GM10266 (cell line): ENCODE results near the gene GALNTL6.
"Not testable (repeated sequence)": the region's sequence is repeated elsewhere in the genome, so short reads cannot be mapped to it uniquely, and the experiment has no call there.

Experiments used
- DNase-seq: peaks from one replicate; pipeline ENCODE4 v3.0.0; 2012; ENCODE audit errors: extremely low spot score
- TF ChIP-seq, protein P1 (sequence below): IDR thresholded peaks from 2 replicates; pipeline ENCODE4 v1.5.1; 2012; ENCODE audit warnings: mild to moderate bottlenecking, low read depth; ENCODE audit not compliant: control insufficient read depth, insufficient read depth; ENCODE audit errors: missing control alignments

GALNTL6 gene

DNA sequence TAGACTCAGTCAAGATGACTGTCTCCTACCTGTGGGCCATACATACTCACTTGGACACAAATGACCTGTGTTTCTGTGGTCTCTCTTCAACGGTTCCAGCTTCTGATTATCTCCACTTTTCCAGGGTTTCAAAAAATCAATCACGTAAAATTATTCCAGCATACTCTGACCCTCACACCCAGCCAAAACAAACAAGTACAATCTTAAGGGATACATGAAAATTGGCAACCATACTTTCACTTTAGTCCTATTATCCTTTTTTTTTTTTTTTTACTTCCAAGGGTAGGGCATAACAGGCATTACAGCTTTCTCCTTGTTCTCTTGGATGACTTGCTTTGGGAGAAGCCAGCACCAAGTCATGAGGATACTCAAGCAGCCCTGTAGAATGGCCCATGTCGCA is 1129.6 kb downstream of the GALNTL6 start:
- DNase-seq, result no peak
- TF ChIP-seq, protein P1, sequence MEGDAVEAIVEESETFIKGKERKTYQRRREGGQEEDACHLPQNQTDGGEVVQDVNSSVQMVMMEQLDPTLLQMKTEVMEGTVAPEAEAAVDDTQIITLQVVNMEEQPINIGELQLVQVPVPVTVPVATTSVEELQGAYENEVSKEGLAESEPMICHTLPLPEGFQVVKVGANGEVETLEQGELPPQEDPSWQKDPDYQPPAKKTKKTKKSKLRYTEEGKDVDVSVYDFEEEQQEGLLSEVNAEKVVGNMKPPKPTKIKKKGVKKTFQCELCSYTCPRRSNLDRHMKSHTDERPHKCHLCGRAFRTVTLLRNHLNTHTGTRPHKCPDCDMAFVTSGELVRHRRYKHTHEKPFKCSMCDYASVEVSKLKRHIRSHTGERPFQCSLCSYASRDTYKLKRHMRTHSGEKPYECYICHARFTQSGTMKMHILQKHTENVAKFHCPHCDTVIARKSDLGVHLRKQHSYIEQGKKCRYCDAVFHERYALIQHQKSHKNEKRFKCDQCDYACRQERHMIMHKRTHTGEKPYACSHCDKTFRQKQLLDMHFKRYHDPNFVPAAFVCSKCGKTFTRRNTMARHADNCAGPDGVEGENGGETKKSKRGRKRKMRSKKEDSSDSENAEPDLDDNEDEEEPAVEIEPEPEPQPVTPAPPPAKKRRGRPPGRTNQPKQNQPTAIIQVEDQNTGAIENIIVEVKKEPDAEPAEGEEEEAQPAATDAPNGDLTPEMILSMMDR, result no peak

DNA sequence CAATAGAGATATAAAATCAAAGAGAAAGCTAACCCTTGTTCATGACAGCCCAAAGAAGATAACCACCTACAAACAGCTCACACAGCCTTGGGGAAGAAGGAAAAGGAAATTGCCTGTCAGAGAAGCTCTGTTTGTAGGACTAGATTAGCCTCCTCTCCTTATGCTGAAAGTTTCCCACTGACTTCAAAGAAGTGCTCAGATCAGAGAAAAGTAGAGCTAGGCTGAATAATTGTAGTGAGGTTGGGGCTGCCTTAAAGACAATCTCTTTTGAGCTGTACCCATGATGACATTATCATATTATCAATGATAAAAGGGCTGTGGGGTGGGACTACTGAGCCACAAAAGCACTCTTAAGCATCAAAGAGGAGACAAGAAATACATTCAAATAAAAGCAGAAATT is 1132.4 kb downstream of the GALNTL6 start:
- DNase-seq, result no peak
- TF ChIP-seq, protein P1, result no peak

- TF ChIP-seq, protein P1, result no peak
- no peak for DNase-seq
These were observed 1133.3 kb downstream of the GALNTL6 start for GRCh38 chr4:172946503-172946902.

DNA sequence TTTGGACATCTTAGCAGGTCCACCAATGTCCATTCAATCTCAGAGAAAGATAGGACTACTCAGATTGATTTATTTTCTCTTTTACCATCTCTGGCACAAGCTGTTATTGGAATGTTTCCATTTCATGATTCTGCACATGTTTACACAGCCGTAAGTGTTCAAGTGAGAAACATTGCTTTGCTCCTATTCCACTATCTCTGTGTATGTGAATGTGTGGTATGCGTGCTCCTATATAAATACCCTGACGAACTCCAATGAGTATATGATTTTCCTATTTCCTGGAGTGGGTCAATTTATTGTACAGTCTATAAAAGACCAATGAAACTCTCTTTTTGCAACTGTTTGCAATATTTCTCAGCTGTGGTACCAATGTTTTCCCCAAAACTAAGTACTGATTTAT is 1134.4 kb downstream of the GALNTL6 start:
- DNase-seq, result no peak
- TF ChIP-seq, protein P1, result no peak

GRCh38 chr4:172950990-172951389 is 1137.8 kb downstream of the GALNTL6 start:
- no peak for DNase-seq
- TF ChIP-seq, protein P1, result no peak

DNA sequence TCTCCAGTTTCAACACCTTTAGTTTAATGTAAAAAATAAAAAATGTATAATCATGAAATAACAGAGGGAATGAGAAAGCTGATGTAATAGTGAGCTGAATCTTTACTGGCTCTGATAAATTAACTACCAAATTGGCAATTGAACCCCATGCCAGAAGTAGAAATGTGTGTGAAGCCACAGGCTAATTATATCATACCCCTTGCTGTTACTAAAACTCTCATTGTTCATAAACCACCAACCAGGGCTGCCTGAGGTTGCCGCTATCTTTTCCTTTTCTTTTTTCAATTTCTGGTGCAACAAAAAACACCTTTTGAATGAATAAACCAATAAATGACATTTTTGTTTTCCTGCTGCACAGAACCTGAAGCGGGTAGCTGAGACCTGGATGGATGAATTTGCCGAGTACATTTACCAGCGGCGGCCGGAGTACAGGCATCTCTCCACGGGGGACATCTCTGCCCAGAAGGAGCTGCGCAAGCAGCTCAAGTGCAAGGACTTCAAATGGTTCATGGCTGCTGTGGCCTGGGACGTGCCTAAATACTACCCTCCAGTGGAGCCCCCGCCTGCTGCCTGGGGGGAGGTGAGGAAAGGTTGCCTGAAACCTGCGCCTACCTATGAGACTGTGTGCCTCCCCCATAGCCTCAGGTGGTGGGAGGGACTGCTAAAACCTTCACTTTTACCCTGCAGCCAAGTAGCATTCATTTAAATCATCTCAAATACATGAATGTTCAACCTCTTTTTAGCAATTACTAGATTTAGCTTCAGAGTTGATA is 1138.7 kb downstream of the GALNTL6 start:
- TF ChIP-seq, protein P1, result no peak
- no peak for DNase-seq

- no peak for DNase-seq
- TF ChIP-seq, protein P1, result no peak
These were observed 1140.8 kb downstream of the GALNTL6 start for GRCh38 chr4:172953896-172954568.

- DNase-seq, result not testable (repeated sequence)
These were observed 1143.1 kb downstream of the GALNTL6 start for GRCh38 chr4:172956340-172956739.
